NCI-H2081 treated with DMSO at 0.1 percent for 48 hours (cell line): ENCODE results near the gene FOXJ1.

Experiments used
- DNase-seq: peaks from one replicate; lab custom pipeline; 2025; lab: John Stamatoyannopoulos, UW

Gene FOXJ1

GRCh38 chr17:76091526-76092286 is 49.3 kb downstream of the FOXJ1 start:
- DNase-seq = no peak

GRCh38 chr17:76090517-76091129 is 50.4 kb downstream of the FOXJ1 start:
- no peak for DNase-seq

GRCh38 chr17:76089680-76090516 is 51.1 kb downstream of the FOXJ1 start:
- DNase-seq = no peak

- DNase-seq = no peak
Measured at GRCh38 chr17:76088868-76089576, 52.0 kb downstream of the FOXJ1 start.

GRCh38 chr17:76088041-76088867 is 52.8 kb downstream of the FOXJ1 start:
- no peak for DNase-seq

DNA sequence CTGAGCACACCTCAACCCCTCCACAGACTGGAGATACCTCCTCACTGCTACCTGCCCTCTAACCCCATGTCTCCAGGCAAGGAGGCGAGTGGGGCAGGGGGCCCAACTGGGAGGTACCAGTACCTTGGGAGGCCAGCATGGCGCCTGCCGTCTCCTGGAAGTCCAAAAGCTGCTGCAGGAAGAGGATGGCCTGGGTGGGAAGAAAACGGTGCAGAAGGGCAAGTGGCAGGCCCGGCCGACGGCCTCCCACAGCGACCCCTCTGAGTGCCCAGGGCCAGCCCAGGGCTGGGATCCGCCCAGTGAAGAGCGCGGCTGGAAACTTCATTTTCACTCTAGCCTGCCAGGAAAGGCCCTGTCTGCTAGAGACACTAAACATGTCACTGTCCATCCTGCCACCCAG is 53.5 kb downstream of the FOXJ1 start:
- no peak for DNase-seq

- no peak for DNase-seq
Measured at GRCh38 chr17:76086384-76086783, 54.7 kb downstream of the FOXJ1 start.
